Activated T-helper 1 cell treated with anti-CD3 and anti-CD28 coated beads, Interleukin-2, amount 50 U/mL, for 16 hours (primary cell): Measurements from ENCODE around the gene WDR59.

ENCODE experiments used
- DNase-seq, 2 donors: peaks; one replicate each; pipeline ENCODE4 v3.0.0-alpha.2; 2020; ENCODE audit warnings: low read depth in 1 of 2, low spot score in 1 of 2

Gene WDR59

GRCh38 chr16:74825016-74825415, 159.9 kb downstream of the WDR59 start:
- no peak for DNase-seq
